GM19099 (cell line): ENCODE measurements around the gene SLC22A15.

Experiments used
- POLR2A ChIP-seq: IDR thresholded peaks from 3 replicates; pipeline ENCODE4 v1.6.1; 2011; ENCODE audit warnings: low read depth; ENCODE audit not compliant: insufficient read length; ENCODE audit errors: extremely low read depth

The SLC22A15 gene

GRCh38 chr1:115976062-115976920 is at the start of gene SLC22A15:
Gene SLC22A15 (plus strand): TSS chr1:115976513. CDS start chr1:115976628, 115 bp downstream.
- TF ChIP-seq POLR2A, result peak; percentile 45

- no peak for TF ChIP-seq POLR2A
Observed at GRCh38 chr1:115927971-115928370, 48.3 kb upstream of the SLC22A15 start.

GRCh38 chr1:115929881-115930280 is 46.4 kb upstream of the SLC22A15 start:
- no peak for TF ChIP-seq POLR2A

- TF ChIP-seq POLR2A, result no peak
Observed at GRCh38 chr1:115933625-115934024, 42.7 kb upstream of the SLC22A15 start.

- TF ChIP-seq POLR2A, result no peak
Observed at GRCh38 chr1:115939455-115939854, 36.9 kb upstream of the SLC22A15 start.

GRCh38 chr1:115946116-115946515 is 30.2 kb upstream of the SLC22A15 start:
- TF ChIP-seq POLR2A, result no peak

- no peak for TF ChIP-seq POLR2A
Observed at GRCh38 chr1:115949156-115949555, 27.2 kb upstream of the SLC22A15 start.

GRCh38 chr1:115951560-115951959 is 24.8 kb upstream of the SLC22A15 start:
- TF ChIP-seq POLR2A, result no peak

- no peak for TF ChIP-seq POLR2A
Observed at GRCh38 chr1:115952547-115952946, 23.8 kb upstream of the SLC22A15 start.

- TF ChIP-seq POLR2A, result no peak
Observed at GRCh38 chr1:115953180-115953579, 23.1 kb upstream of the SLC22A15 start.

- no peak for TF ChIP-seq POLR2A
Observed at GRCh38 chr1:115954684-115955083, 21.6 kb upstream of the SLC22A15 start.

- no peak for TF ChIP-seq POLR2A
Observed at GRCh38 chr1:115955228-115955627, 21.1 kb upstream of the SLC22A15 start.

- TF ChIP-seq POLR2A, result no peak
Observed at GRCh38 chr1:115958866-115959265, 17.4 kb upstream of the SLC22A15 start.

GRCh38 chr1:115969509-115969908 is 6.8 kb upstream of the SLC22A15 start:
- no peak for TF ChIP-seq POLR2A

GRCh38 chr1:115973154-115973553 is 3.2 kb upstream of the SLC22A15 start:
- TF ChIP-seq POLR2A, result no peak

GRCh38 chr1:115975569-115976061 is 698 bp upstream of the SLC22A15 start:
- TF ChIP-seq POLR2A, result no peak
